Measurements from ENCODE around the gene C2CD2. TPM values are rescaled to one million over a fixed set of nuclear protein-coding genes. Genes with fewer than 3 reads are reported as not detected.

C2CD2 gene
- total RNA-seq, 2 experiments from 2014 or later = 6.2 to 7.1 TPM

- Mint-ChIP-seq H3K4me1 (ENCODE audit: low read depth) (peaks cover 17% of the 10 kb centered on the region), H3K4me3 (no peak overlapping the region), H3K36me3 (ENCODE audit: low read depth) (no peaks in the 10 kb centered on the region), H3K27ac (no peak overlapping the region), H3K9me3 (no peaks in the 10 kb centered on the region), H3K27me3 (no peaks in the 10 kb centered on the region)
- no peak for TF ChIP-seq CTCF (IDR thresholded peaks at IDR 0.05)
- intact Hi-C loops (cut with micrococcal nuclease) = no loop called here
- ATAC-seq (no peak), DNase-seq (no peak)
- POLR2A ChIA-PET = interaction anchor here (1.3 kb wide), 1 partner anchor 14 kb away, joined by 3 read pairs; the partner anchor contains the start of gene PRDM15
- CTCF ChIA-PET = no interaction called here
Measured at GRCh38 chr21:41892726-41893125, 61.1 kb downstream of the C2CD2 start.

- DNase-seq (no peak), ATAC-seq (no peak)
- CTCF ChIA-PET = no interaction called here
- H3K9me3 Mint-ChIP-seq = no peaks in the 10 kb centered on the region
- intact Hi-C loops (cut with micrococcal nuclease) = no loop called here
- H3K4me1 Mint-ChIP-seq (ENCODE audit: low read depth) = peaks cover 9% of the 10 kb centered on the region
- H3K27ac Mint-ChIP-seq = no peak overlapping the region
- TF ChIP-seq CTCF (IDR thresholded peaks at IDR 0.05) = no peak
- H3K27me3 Mint-ChIP-seq = no peaks in the 10 kb centered on the region
- no peak overlapping the region for H3K4me3 Mint-ChIP-seq
- no peaks in the 10 kb centered on the region for H3K36me3 Mint-ChIP-seq (ENCODE audit: low read depth)
- POLR2A ChIA-PET = no interaction called here
Measured at GRCh38 chr21:41891132-41891531, 62.7 kb downstream of the C2CD2 start.

GRCh38 chr21:41890355-41890754 lies 63.5 kb downstream of the C2CD2 start:
- Mint-ChIP-seq H3K27me3 (no peaks in the 10 kb centered on the region), H3K9me3 (no peaks in the 10 kb centered on the region), H3K27ac (no peak overlapping the region), H3K4me3 (no peak overlapping the region), H3K4me1 (ENCODE audit: low read depth) (peaks cover 3% of the 10 kb centered on the region), H3K36me3 (ENCODE audit: low read depth) (no peaks in the 10 kb centered on the region)
- ChIA-PET POLR2A (interaction anchor here (1.3 kb wide), 1 partner anchor 11 kb away, joined by 4 read pairs; the partner anchor contains the start of gene PRDM15), CTCF (interaction anchor here (1.4 kb wide), 1 partner anchor 218 kb away, joined by 3 read pairs; no protein-coding TSS in a partner anchor)
- DNase-seq = no peak
- TF ChIP-seq CTCF (IDR thresholded peaks at IDR 0.05) = no peak
- intact Hi-C loops (cut with micrococcal nuclease) = no loop called here
- no peak for ATAC-seq

GRCh38 chr21:41888749-41889376 lies 65.0 kb downstream of the C2CD2 start:
- Mint-ChIP-seq H3K27ac (no peak overlapping the region), H3K4me1 (ENCODE audit: low read depth) (no peaks in the 10 kb centered on the region), H3K4me3 (no peak overlapping the region), H3K9me3 (no peaks in the 10 kb centered on the region), H3K36me3 (ENCODE audit: low read depth) (no peaks in the 10 kb centered on the region), H3K27me3 (no peaks in the 10 kb centered on the region)
- ChIA-PET CTCF (no interaction called here), POLR2A (interaction anchor here (0.6 to 1.5 kb wide), 3 partner anchors 9 to 369 kb away, joined by 3 to 11 read pairs (median 3); partner anchors contain the start of gene PRDM15)
- no peak for TF ChIP-seq CTCF (IDR thresholded peaks at IDR 0.05)
- DNase-seq = no peak
- intact Hi-C loops (cut with micrococcal nuclease) = no loop called here
- ATAC-seq = no peak

GRCh38 chr21:41887667-41888066 lies 66.2 kb downstream of the C2CD2 start:
- H3K4me3 Mint-ChIP-seq = no peak overlapping the region
- no peak overlapping the region for H3K27ac Mint-ChIP-seq
- H3K9me3 Mint-ChIP-seq = no peaks in the 10 kb centered on the region
- no peak for TF ChIP-seq CTCF (IDR thresholded peaks at IDR 0.05)
- H3K4me1 Mint-ChIP-seq (ENCODE audit: low read depth) = no peaks in the 10 kb centered on the region
- DNase-seq = no peak
- ChIA-PET CTCF (no interaction called here), POLR2A (interaction anchor here (1.0 to 1.5 kb wide), 2 partner anchors 8 to 265 kb away, joined by 3 to 11 read pairs; partner anchors contain the start of gene PRDM15)
- no peak for ATAC-seq
- intact Hi-C loops (cut with micrococcal nuclease) = no loop called here
- no peaks in the 10 kb centered on the region for H3K27me3 Mint-ChIP-seq
- H3K36me3 Mint-ChIP-seq (ENCODE audit: low read depth) = no peaks in the 10 kb centered on the region
